ENCODE results near the gene PRRX2.

The PRRX2 gene

DNA sequence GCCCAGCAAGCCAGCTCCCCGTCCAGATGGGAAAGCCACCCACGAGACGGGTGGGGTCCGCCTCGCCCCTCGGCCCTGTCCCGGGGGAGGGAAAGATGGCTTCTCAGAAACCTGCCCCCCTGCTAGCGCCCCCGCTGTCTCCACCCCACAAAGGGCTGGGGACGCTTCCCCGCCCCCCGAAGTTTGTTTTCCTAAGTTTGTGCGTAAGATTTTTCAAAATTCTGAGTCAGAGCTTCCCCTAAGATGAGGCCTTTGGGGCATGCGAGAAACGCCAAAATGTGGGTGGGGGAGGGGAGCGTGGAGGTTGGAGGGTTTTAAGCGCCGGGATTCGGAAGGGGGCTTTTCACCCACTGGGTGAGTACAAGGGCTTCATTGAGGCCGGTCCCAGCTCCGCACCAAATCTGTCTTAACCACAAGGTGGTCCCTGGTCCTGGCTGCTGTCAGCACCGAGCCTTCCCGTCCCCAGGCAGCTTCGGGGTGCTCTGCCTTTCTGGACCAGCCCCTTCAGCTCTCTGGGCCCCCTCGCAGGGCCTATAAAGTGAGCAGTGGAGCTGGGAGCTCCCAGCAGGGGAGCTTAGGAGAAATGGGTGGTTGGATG lies 32.3 kb downstream of the PRRX2 start:
- H3K4me3 ChIP-seq, result peak overlapping the region; percentile 78
- peak overlapping the region; percentile 92 to 95 for H3K27ac ChIP-seq
- TF ChIP-seq, protein P1, sequence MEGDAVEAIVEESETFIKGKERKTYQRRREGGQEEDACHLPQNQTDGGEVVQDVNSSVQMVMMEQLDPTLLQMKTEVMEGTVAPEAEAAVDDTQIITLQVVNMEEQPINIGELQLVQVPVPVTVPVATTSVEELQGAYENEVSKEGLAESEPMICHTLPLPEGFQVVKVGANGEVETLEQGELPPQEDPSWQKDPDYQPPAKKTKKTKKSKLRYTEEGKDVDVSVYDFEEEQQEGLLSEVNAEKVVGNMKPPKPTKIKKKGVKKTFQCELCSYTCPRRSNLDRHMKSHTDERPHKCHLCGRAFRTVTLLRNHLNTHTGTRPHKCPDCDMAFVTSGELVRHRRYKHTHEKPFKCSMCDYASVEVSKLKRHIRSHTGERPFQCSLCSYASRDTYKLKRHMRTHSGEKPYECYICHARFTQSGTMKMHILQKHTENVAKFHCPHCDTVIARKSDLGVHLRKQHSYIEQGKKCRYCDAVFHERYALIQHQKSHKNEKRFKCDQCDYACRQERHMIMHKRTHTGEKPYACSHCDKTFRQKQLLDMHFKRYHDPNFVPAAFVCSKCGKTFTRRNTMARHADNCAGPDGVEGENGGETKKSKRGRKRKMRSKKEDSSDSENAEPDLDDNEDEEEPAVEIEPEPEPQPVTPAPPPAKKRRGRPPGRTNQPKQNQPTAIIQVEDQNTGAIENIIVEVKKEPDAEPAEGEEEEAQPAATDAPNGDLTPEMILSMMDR (IDR thresholded peaks at IDR 0.05), result no peak
- DNase-seq (ENCODE audit: low spot score), result peak; percentile 87

DNA sequence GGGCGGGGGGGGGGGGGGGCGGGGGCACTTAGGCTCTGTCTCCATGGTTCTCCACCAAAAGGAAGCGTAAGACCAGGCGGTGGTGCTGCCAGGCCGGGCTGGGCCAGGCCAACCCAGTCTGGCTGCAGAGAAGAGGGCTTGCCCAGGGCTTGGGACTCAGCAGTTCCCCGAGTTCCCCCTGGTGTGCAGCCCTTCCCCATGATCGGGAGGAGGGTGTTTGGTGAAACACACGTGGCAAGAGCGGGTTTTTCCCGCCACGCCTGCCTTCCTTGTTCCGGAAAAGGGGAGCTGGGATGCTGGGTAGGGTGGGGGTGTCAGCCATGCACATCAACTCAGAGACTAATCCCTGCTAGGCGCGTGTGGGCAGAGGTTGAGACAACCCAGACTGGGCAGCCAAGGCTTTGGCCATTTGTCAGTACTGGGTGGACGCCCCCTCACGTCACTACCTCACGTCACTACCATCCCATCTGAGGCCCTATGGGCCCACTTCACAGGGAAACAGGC lies 32.9 kb downstream of the PRRX2 start:
- TF ChIP-seq, protein P1 (IDR thresholded peaks at IDR 0.05), result no peak
- Histone ChIP-seq H3K27ac (peak overlapping the region; percentile 92 to 95), H3K4me3 (peak overlapping the region; percentile 78)
- DNase-seq (ENCODE audit: low spot score), result peak; percentile 84

DNA sequence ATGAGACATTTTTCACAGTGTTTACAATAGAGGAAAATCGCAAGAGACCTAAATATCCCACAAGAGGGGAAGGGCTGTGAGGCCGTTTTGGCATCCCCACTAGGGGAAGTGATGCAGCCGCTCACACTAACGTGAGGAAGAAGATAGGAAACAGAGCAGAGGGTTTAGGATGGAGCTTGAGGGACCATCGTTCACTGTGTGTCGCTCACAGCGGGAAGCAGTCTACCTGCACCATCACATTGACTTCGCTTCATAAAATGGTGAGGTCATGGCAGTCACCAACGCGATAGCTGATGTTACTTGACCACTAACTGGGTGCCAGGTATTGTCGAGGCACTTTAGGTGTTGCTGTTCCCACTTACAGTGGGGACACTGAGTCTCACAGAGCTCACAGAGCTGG lies 35.6 kb downstream of the PRRX2 start:
- no peak overlapping the region for H3K4me3 ChIP-seq
- TF ChIP-seq, protein P1 (IDR thresholded peaks at IDR 0.05), result no peak
- H3K27ac ChIP-seq, result peak overlapping the region in 1 of 2 donors; percentile 96
- no peak for DNase-seq (ENCODE audit: low spot score)

DNA sequence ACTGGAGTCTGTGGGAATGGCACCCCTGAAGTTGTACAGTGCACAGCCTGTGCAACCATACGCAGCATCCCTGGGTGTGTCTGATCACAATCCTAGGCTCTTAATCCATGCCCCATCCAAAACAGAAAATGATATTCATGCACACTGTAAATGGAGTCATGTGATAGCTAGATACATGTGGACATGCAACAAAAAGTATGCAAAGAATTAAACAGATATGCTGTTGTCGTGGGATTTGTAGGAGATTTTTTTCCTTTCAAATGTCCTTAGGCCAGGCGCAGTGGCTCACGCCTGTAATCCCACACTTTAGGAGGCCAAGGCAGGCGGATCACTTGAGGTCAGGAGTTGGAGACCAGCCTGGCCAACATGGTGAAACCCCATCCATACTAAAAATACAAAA lies 36.1 kb downstream of the PRRX2 start:
- Histone ChIP-seq H3K4me3 (no peak overlapping the region), H3K27ac (peak overlapping the region; percentile 64 to 96)
- TF ChIP-seq, protein P1 (IDR thresholded peaks at IDR 0.05), result no peak
- no peak for DNase-seq (ENCODE audit: low spot score)

DNA sequence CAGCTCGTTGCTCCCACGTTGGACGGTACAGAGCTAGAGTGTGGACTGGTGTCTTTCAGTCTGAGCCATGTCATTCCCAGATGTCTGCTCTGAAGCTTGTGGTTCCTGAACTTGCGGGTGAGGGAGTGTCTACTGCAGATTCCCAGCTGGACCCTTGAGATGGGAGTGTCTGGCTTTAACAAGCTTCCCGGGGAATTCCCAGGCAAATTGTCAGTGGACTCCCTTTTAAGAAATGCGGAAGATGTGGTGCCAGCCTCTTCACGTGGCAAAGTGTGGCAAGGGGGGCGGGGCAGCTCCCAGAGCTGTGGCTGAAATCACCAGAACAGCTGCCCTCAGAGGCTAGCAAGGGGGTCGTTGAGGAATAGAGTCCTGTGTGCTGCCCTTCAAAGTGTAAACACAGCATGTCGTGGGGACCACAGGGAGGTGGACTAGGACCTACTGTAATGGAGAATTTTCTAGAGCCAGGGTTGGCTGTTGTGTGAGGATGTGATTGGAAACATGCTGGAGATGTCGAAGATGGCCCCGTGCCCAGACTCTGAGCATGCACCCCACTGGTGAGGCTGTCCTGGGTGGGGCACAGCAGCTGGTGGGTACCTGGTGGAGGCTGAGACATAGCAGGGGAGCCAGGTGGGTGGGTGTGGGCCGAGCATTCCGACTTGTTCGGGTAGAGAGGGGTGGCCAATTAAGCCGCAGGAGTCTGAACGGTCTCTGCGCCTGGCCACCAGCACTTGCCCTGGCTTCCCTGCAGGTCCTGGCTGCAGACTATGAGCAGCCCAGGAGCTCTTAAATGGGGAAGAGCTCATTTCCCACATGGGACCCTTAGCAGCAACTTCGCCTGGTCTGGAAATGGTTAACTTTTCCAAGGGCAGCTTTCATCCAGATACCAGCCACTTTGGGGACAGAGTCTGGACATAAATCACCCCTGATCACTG lies 37.4 kb downstream of the PRRX2 start:
- Histone ChIP-seq H3K27ac (peak overlapping the region; percentile 64 to 96), H3K4me3 (peak overlapping the region; percentile 58)
- TF ChIP-seq, protein P1 (IDR thresholded peaks at IDR 0.05), result no peak
- DNase-seq (ENCODE audit: low spot score), result no peak

DNA sequence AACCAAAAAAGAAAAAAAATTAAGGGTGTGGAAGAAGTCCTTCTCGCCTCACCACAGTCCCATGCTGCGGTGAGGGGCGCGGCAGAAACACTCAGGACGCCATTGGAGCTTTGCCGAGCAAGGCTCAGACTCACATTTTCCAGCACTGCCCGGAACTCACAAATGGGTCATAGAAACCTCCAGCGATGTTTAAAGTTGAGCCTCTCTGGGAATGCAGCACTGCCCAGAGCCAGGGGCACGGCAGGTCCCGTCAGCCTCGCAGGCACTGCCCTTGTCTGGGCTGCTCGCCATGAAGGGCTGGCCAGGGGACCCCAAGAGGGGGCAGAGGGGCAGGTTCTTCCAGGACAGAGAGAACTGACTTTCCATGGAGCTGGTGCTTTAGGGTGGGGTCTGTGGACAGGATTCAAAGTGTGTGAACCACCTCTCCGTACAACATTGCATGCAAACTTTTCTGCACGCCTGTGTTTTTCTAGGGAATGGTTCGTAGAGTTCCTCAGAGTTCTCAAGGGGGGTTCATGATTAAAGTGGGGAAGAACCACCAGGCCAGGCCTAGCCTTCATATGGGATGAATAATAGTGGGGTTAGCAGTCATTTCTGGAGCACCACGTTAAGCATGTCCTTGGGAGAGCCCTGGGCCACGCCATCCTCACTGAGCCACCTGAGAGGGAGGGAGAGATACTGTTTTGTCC lies 38.4 kb downstream of the PRRX2 start:
- Histone ChIP-seq H3K4me3 (peak overlapping the region; percentile 58), H3K27ac (peak overlapping the region; percentile 64 to 96)
- TF ChIP-seq, protein P1 (IDR thresholded peaks at IDR 0.05), result no peak
- DNase-seq (ENCODE audit: low spot score), result peak; percentile 89

Data from coronary artery (tissue), 2 donors.